GM12864 (cell line): Measurements from ENCODE around the gene PLEKHS1.
"Not testable (repeated sequence)": the region's sequence is repeated elsewhere in the genome, so short reads cannot be mapped to it uniquely, and the experiment has no call there.

ENCODE experiments used
- DNase-seq: peaks from one replicate; pipeline ENCODE4 v3.0.0-alpha.2; 2011; ENCODE audit warnings: low read depth
- H3K4me3 ChIP-seq: 2 replicates; pipeline ENCODE4 v1.5.1; 2011; ENCODE audit warnings: mild to moderate bottlenecking, low read depth, low read length, control low read depth
- CTCF ChIP-seq: IDR thresholded peaks from 2 replicates; pipeline ENCODE4 v1.5.1; 2011; ENCODE audit warnings: low read depth, mild to moderate bottlenecking, moderate library complexity, low read length, control low read depth, inconsistent platforms; ENCODE audit errors: missing control alignments

The PLEKHS1 gene

GRCh38 chr10:113767222-113767621 lies 15.7 kb downstream of the PLEKHS1 start:
- no peak for TF ChIP-seq CTCF
- no peak overlapping the region for H3K4me3 ChIP-seq
- DNase-seq = no peak

- no peak for TF ChIP-seq CTCF
- no peak for DNase-seq
These were observed 18.9 kb downstream of the PLEKHS1 start for GRCh38 chr10:113770346-113770745.

GRCh38 chr10:113771131-113771530 lies 19.6 kb downstream of the PLEKHS1 start:
- H3K4me3 ChIP-seq, DNase-seq: not testable (repeated sequence)

More at GRCh38 chr10:113770346-113770745, 18.9 kb downstream of the PLEKHS1 start:
- H3K4me3 ChIP-seq = no peak overlapping the region

GRCh38 chr10:113775686-113776294 lies 24.3 kb downstream of the PLEKHS1 start:
- no peak for DNase-seq
- TF ChIP-seq CTCF = no peak
- H3K4me3 ChIP-seq = no peak overlapping the region

- H3K4me3 ChIP-seq = no peak overlapping the region
- no peak for TF ChIP-seq CTCF
- DNase-seq = no peak
These were observed 25.1 kb downstream of the PLEKHS1 start for GRCh38 chr10:113776553-113776952.

- peak; percentile 16 for TF ChIP-seq CTCF
- no peak overlapping the region for H3K4me3 ChIP-seq
- no peak for DNase-seq
These were observed 29.3 kb downstream of the PLEKHS1 start for GRCh38 chr10:113780681-113781250.

- no peak overlapping the region for H3K4me3 ChIP-seq
- no peak for TF ChIP-seq CTCF
- no peak for DNase-seq
These were observed 30.9 kb downstream of the PLEKHS1 start for GRCh38 chr10:113782367-113782766.
